TTC549 (cell line): ENCODE results near the gene BMPER.
"Not testable (repeated sequence)": the region's sequence is repeated elsewhere in the genome, so short reads cannot be mapped to it uniquely, and the experiment has no call there.

Experiments used
- FAIRE-seq: peaks from 2 replicates; lab custom pipeline; 2012; peaks lifted over from hg19 to GRCh38; lab: Jason Lieb, UNC

BMPER gene

GRCh38 chr7:34138483-34138882 lies 233.1 kb downstream of the BMPER start:
- FAIRE-seq: no peak

- no peak for FAIRE-seq
Observed at GRCh38 chr7:34139086-34139485, 233.7 kb downstream of the BMPER start.

GRCh38 chr7:34140066-34140465 lies 234.7 kb downstream of the BMPER start:
- no peak for FAIRE-seq

- FAIRE-seq: no peak
Observed at GRCh38 chr7:34143402-34143801, 238.1 kb downstream of the BMPER start.

GRCh38 chr7:34145603-34146002 lies 240.3 kb downstream of the BMPER start:
- FAIRE-seq: no peak

- no peak for FAIRE-seq
Observed at GRCh38 chr7:34153656-34154270, 248.4 kb downstream of the BMPER start.

GRCh38 chr7:34155220-34155908 lies 250.0 kb downstream of the BMPER start:
- no peak for FAIRE-seq

- FAIRE-seq: no peak
Observed at GRCh38 chr7:34156336-34156735, 251.0 kb downstream of the BMPER start.

GRCh38 chr7:34157137-34157536 lies 251.8 kb downstream of the BMPER start:
- no peak for FAIRE-seq

- FAIRE-seq: no peak
Observed at GRCh38 chr7:34158368-34159153, 253.2 kb downstream of the BMPER start.

- FAIRE-seq: no peak
Observed at GRCh38 chr7:34160261-34160752, 255.0 kb downstream of the BMPER start.

GRCh38 chr7:34162027-34162565 lies 256.8 kb downstream of the BMPER start:
- no peak for FAIRE-seq

- no peak for FAIRE-seq
Observed at GRCh38 chr7:34162677-34163076, 257.3 kb downstream of the BMPER start.

GRCh38 chr7:34163956-34164355 lies 258.6 kb downstream of the BMPER start:
- no peak for FAIRE-seq

- no peak for FAIRE-seq
Observed at GRCh38 chr7:34165466-34165865, 260.1 kb downstream of the BMPER start.

GRCh38 chr7:34165927-34166550 lies 260.7 kb downstream of the BMPER start:
- no peak for FAIRE-seq

- FAIRE-seq: no peak
Observed at GRCh38 chr7:34168013-34168412, 262.7 kb downstream of the BMPER start.

- not testable (repeated sequence) for FAIRE-seq
Observed at GRCh38 chr7:34174688-34175616, 269.6 kb downstream of the BMPER start.

- no peak for FAIRE-seq
Observed at GRCh38 chr7:34175837-34176236, 270.5 kb downstream of the BMPER start.

- FAIRE-seq: no peak
Observed at GRCh38 chr7:34177476-34177875, 272.1 kb downstream of the BMPER start.

GRCh38 chr7:34181271-34181958 lies 276.1 kb downstream of the BMPER start:
- FAIRE-seq: no peak
